GM18507 (cell line): ENCODE results near the gene PRKAB1.
A peak's percentile ranks its signal among the peaks of the same experiment; 100 is the strongest.
"Not testable (repeated sequence)": the region's sequence is repeated elsewhere in the genome, so short reads cannot be mapped to it uniquely, and the experiment has no call there.

Experiments used
- DNase-seq: peaks from one replicate; pipeline ENCODE4 v3.0.0; 2011; ENCODE audit warnings: low read depth; ENCODE audit not compliant: insufficient read length; ENCODE audit errors: extremely low spot score
- FAIRE-seq: peaks from 2 replicates; lab custom pipeline; 2011; peaks lifted over from hg19 to GRCh38; lab: Jason Lieb, UNC

Gene PRKAB1

GRCh38 chr12:119667577-119668323 is at the start of gene PRKAB1:
Gene PRKAB1 (plus strand): TSS chr12:119668133. CDS start chr12:119668245, 112 bp downstream.
- DNase-seq (peak; percentile 93), FAIRE-seq (peak; percentile 97)

GRCh38 chr12:119618328-119618896 is 49.5 kb upstream of the PRKAB1 start:
- DNase-seq, FAIRE-seq: not testable (repeated sequence)

- no peak for DNase-seq
- no peak for FAIRE-seq
Measured at GRCh38 chr12:119620490-119620889, 47.4 kb upstream of the PRKAB1 start.

GRCh38 chr12:119621878-119622277 is 46.1 kb upstream of the PRKAB1 start:
- FAIRE-seq (no peak), DNase-seq (no peak)

GRCh38 chr12:119624966-119625365 is 43.0 kb upstream of the PRKAB1 start:
- FAIRE-seq: no peak
- no peak for DNase-seq

GRCh38 chr12:119627019-119627643 is 40.8 kb upstream of the PRKAB1 start:
- no peak for FAIRE-seq
- no peak for DNase-seq

GRCh38 chr12:119627686-119628085 is 40.2 kb upstream of the PRKAB1 start:
- DNase-seq: no peak
- no peak for FAIRE-seq

GRCh38 chr12:119630223-119630780 is 37.6 kb upstream of the PRKAB1 start:
- FAIRE-seq: no peak

GRCh38 chr12:119630962-119631550 is 36.9 kb upstream of the PRKAB1 start:
- DNase-seq (no peak), FAIRE-seq (no peak)

More at GRCh38 chr12:119630223-119630780, 37.6 kb upstream of the PRKAB1 start:
- no peak for DNase-seq

GRCh38 chr12:119631930-119632678 is 35.8 kb upstream of the PRKAB1 start:
- DNase-seq (no peak), FAIRE-seq (no peak)

GRCh38 chr12:119634743-119635142 is 33.2 kb upstream of the PRKAB1 start:
- DNase-seq: no peak

GRCh38 chr12:119642986-119643385 is 24.9 kb upstream of the PRKAB1 start:
- FAIRE-seq (no peak), DNase-seq (no peak)

More at GRCh38 chr12:119634743-119635142, 33.2 kb upstream of the PRKAB1 start:
- FAIRE-seq: no peak

GRCh38 chr12:119644930-119645329 is 23.0 kb upstream of the PRKAB1 start:
- DNase-seq (no peak), FAIRE-seq (no peak)

GRCh38 chr12:119645535-119646059 is 22.3 kb upstream of the PRKAB1 start:
- no peak for DNase-seq
- no peak for FAIRE-seq

GRCh38 chr12:119649202-119649808 is 18.6 kb upstream of the PRKAB1 start:
- peak; percentile 61 for FAIRE-seq
- no peak for DNase-seq

- no peak for FAIRE-seq
Measured at GRCh38 chr12:119652665-119653064, 15.3 kb upstream of the PRKAB1 start.

GRCh38 chr12:119657001-119657400 is 10.9 kb upstream of the PRKAB1 start:
- not testable (repeated sequence) for DNase-seq, FAIRE-seq

More at GRCh38 chr12:119652665-119653064, 15.3 kb upstream of the PRKAB1 start:
- DNase-seq: no peak

GRCh38 chr12:119658166-119658565 is 9.8 kb upstream of the PRKAB1 start:
- not testable (repeated sequence) for DNase-seq, FAIRE-seq
